GM12874 (cell line): Measurements from ENCODE around the gene CCDC157.

Experiments
- CTCF ChIP-seq: IDR thresholded peaks from 2 replicates; pipeline ENCODE4 v1.5.1; 2011; ENCODE audit warnings: low read depth, mild to moderate bottlenecking, control low read depth, low read length, moderate library complexity; ENCODE audit not compliant: insufficient read depth

The CCDC157 gene

GRCh38 chr22:30356449-30357235 is at the start of gene CCDC157, which contains the start of gene SF3A1:
Gene CCDC157, plus strand, starts transcription at chr22:30357007. Its CDS starts 8,994 bp downstream, at chr22:30366001.
Gene SF3A1, minus strand, starts transcription at chr22:30356894. Its CDS starts 102 bp downstream, at chr22:30356792.
- no peak for TF ChIP-seq CTCF

DNA sequence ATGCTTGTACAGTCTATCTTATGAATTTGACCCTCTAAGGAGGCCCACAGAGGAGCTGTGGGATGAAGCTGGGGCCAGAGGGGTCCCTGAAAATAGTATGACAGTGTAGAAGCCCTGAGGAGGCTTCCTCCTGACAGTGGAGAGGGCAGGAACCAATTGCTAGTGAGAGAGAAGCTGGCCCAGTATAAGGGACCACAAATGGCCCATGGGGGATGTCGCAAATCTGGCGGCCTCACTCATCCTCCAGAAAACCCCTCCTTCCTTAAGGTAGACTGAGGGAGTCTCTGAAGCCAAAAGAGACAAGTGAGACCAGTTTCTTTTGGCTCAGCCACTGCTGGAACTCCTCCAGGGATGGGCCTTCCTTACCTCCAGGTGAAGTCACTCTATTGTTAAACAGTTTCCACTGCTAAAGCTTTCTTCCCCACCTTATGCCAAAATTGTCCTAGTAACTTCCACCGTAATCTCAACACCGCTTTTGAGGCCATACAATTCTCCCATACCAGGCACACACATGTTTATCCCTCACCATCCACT is 49.7 kb upstream of the CCDC157 start:
- no peak for TF ChIP-seq CTCF

GRCh38 chr22:30308093-30308492 is 48.7 kb upstream of the CCDC157 start:
- TF ChIP-seq CTCF, result no peak

- no peak for TF ChIP-seq CTCF
These were observed 48.1 kb upstream of the CCDC157 start for GRCh38 chr22:30308518-30309230.

DNA sequence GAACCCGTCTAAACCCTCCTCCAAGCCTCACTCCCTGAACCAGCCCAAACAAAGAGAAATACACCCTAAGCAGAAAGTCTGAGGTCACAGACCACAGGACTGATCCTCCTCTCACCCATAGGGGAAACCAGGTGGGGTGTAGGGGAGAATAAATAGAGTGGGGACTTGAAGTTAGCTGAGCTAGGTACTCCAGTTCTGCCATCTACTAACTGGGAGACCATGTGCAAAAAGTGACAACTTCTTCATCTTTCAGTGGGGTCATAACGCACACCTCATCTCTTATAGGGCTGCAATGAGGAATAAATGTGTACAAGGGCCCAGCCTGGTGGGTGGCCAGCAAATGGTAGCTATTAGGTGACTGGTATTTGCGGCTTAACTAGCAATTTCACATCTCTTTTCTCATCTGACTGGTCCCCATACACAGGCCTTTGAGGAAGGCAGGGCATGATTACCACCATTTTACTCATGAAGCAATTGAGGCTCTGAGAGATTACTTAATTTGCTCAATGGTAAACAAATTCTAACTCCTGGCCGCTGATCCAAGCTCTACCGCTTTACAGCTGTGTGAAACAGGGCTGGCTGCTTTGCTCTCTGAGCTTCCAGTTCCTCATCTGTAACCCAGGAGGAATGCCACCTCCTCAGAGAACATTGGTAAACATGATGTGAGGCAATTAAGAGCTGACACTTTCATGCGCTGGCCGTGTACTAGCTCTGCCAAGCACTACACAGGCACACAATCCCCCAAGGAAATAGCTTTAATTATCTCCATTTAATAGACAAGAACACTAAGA is 46.7 kb upstream of the CCDC157 start:
- TF ChIP-seq CTCF, result no peak

DNA sequence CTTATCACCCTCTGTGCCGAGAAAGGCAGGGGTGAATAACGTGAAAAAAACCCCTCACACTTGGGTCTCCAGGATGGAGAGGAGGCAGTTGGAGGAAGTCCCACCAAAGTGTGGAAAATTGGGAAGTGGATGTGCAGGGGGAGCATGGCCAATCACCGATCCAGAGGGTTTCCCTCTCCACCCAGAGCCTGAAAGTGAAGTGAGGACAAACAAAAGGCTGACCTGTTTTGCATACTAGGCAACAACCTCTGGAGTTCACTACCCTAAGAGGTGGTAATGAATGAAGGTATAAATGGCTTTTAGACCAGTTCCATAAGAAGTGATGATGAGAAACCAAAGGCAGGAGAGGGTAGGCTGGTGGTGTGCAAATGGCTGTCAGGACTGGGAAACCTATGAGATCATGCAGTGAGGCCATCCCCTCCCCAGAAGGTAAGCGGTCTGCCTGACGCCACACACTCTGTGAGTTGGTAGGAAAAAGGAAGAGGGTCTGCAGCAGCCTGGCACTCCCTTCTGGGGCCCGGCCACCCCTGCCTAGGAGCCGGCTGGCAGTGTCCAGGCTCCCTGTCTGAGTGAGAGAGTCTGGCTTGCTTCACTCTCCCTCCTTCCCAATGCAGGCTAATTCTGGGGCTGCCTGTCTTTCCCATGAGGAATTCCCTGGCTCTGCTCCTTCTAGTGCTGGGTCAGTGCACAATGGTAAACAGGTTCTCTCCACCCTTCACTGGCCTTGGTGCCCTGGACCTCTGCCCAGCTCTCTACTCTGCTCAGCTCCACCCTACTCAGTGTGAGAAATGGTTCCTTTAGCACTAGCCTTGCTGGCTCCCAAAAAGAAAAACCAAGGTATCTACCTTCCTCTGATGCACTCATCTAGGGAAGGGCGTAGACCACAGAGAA is 45.7 kb upstream of the CCDC157 start:
- TF ChIP-seq CTCF, result no peak
